Raji (cell line): ENCODE data around the gene DPP7.
A peak's percentile ranks its signal among the peaks of the same experiment; 100 is the strongest.

ENCODE experiments used
- POLR2A ChIP-seq: IDR thresholded peaks from 2 replicates; pipeline ENCODE4 v1.6.1; 2011; ENCODE audit warnings: low read depth, low read length, control low read depth; ENCODE audit not compliant: insufficient read depth

The DPP7 gene

GRCh38 chr9:137089232-137089947 lies 25.1 kb downstream of the DPP7 start:
- TF ChIP-seq POLR2A: no peak

- TF ChIP-seq POLR2A: no peak
Observed at GRCh38 chr9:137088121-137088520, 26.4 kb downstream of the DPP7 start.

GRCh38 chr9:137087409-137087925 lies 27.1 kb downstream of the DPP7 start:
- no peak for TF ChIP-seq POLR2A

GRCh38 chr9:137086531-137087408 lies 27.8 kb downstream of the DPP7 start, which contains the start of gene MAN1B1:
Gene MAN1B1 (plus strand): TSS chr9:137086985. CDS start chr9:137087000, 15 bp downstream.
- peak; percentile 89 for TF ChIP-seq POLR2A

DNA sequence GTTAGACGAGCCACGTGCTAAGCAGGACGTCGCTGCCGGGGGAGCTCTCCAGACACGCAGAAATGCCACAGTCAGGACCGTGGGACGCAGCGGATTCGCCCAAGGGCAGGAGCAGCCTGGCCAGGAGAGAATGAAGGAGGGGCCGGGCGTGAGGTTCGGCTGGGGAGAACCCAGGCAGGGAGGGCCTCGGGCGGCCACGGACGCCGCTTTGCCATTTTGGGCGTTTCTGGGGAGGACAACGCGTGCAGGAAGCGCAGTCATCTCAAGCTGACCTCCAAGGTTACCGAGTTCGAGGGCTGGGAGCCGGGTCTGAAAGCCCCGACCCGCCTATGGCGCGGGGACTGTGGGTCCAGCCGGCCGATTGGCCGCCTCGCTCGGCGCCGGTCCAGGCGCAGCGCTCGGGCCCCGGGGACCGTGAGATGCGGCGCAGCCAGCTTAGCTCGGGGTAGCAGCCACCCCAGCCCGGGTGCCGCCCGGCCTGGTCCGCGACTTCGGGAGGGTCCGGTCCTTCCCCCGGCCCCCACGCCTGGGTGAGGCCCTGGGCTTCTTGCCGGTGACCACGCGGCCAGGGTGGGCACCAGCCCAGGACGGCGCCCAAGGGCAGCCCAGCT lies 28.5 kb downstream of the DPP7 start:
- peak; percentile 46 for TF ChIP-seq POLR2A

GRCh38 chr9:137084526-137084925 lies 30.0 kb downstream of the DPP7 start:
- TF ChIP-seq POLR2A: 0 out of 2 replicates have a peak, but pooled peaks have one; percentile 29

DNA sequence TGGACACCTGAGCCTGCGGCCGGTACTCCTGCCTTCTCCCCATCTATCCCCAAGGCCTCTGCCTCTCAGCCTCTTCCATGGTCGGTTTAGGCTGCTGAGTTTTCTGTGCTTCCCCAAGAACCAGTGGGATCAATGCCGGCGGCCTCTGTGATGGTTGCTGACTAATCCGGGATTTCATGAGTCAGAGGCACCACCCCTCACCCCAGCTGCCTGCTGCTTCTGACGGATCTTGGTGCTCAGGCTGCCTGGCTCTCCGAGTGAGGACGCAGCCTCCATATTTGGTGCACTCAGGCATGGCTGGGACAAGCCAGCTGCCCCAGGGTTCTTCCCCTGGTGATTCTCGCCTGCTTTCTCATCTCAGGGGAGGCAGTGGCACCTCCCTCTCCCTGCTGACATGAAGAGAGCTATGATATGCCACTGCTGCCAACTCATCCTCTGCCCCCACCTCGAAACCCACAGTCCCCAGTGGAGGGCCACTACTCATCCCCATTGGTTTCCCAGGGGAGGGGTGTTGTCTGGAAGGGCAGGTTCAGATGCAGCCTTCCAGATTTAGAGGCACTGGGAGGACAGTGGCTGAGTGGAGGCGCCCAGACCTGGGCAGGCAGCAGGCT lies 31.0 kb downstream of the DPP7 start:
- no peak for TF ChIP-seq POLR2A

GRCh38 chr9:137082925-137083290 lies 31.6 kb downstream of the DPP7 start:
- no peak for TF ChIP-seq POLR2A

- no peak for TF ChIP-seq POLR2A
Observed at GRCh38 chr9:137082222-137082924, 32.2 kb downstream of the DPP7 start.

GRCh38 chr9:137080260-137081122 lies 34.0 kb downstream of the DPP7 start:
- no peak for TF ChIP-seq POLR2A

DNA sequence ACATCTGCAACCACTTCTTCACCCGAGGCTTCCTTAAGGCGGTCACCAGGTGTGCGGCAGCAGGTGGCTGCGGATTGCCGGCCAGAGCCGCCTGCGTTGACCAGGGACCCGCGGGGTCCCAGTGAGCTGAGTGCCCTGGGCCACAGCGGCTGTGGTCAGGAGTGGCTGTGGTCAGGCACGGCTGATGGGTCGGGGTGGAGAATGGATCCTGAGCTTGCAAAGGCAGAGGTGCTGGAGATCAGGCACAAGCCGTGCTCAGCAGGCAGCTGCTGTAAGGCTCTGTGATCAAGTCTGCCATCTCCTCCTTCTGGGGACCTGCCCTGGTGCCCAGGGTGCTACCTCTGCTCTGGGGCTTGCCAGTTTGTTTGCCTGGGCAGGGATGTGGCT lies 35.1 kb downstream of the DPP7 start:
- TF ChIP-seq POLR2A: no peak

DNA sequence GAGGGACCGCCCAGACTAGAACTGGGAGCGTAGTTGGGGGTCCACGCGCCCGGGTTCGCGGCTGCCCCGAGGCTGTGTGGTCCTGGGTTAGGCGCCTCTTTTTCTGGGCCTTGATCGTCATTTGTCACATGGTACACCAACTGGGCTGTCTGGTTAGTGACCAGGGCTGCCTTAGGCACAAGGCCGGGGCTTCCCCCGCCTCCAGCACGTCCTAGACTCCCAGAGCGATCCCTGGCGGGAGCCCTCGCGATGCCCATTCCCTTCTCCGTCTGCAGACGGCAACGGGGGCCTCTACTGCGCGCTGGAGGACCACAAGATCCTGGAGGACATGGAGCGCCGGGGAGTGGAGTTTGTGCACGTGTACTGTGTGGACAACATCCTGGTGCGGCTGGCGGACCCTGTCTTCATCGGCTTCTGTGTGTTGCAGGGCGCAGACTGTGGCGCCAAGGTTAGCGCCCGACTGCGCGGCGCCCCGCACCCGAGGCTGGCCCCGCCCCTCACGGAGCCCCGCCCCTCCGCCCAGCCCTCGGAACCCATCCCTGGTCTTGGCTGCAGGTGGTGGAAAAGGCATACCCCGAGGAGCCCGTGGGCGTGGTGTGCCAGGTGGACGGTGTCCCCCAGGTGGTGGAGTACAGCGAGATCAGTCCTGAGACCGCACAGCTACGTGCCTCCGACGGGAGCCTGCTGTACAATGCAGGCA lies 35.7 kb downstream of the DPP7 start:
- TF ChIP-seq POLR2A: no peak
